HS-5 (cell line): ENCODE results near the gene HASPIN.

Experiments
- DNase-seq: peaks from one replicate; pipeline ENCODE4 v3.0.0-alpha.2; 2012; ENCODE audit warnings: low read depth

HASPIN gene

GRCh38 chr17:3738562-3739295 lies 15.0 kb downstream of the HASPIN start:
- DNase-seq: no peak

- no peak for DNase-seq
These were observed 15.9 kb downstream of the HASPIN start for GRCh38 chr17:3739422-3740124.

GRCh38 chr17:3740611-3741073 lies 16.9 kb downstream of the HASPIN start:
- no peak for DNase-seq

GRCh38 chr17:3744014-3744413 lies 20.3 kb downstream of the HASPIN start:
- DNase-seq: no peak

GRCh38 chr17:3745071-3745470 lies 21.4 kb downstream of the HASPIN start:
- DNase-seq: no peak

GRCh38 chr17:3747805-3748204 lies 24.1 kb downstream of the HASPIN start:
- DNase-seq: no peak

- DNase-seq: no peak
These were observed 24.9 kb downstream of the HASPIN start for GRCh38 chr17:3748576-3748975.

- no peak for DNase-seq
These were observed 26.6 kb downstream of the HASPIN start for GRCh38 chr17:3750296-3750695.

GRCh38 chr17:3750926-3751325 lies 27.2 kb downstream of the HASPIN start:
- no peak for DNase-seq

- DNase-seq: no peak
These were observed 28.1 kb downstream of the HASPIN start for GRCh38 chr17:3751836-3752235.

GRCh38 chr17:3753624-3754023 lies 29.9 kb downstream of the HASPIN start:
- no peak for DNase-seq

- no peak for DNase-seq
These were observed 30.4 kb downstream of the HASPIN start for GRCh38 chr17:3754066-3754457.

GRCh38 chr17:3754458-3755334 lies 31.0 kb downstream of the HASPIN start:
- no peak for DNase-seq

GRCh38 chr17:3755335-3756030 lies 31.8 kb downstream of the HASPIN start:
- DNase-seq: no peak

- DNase-seq: no peak
These were observed 36.0 kb downstream of the HASPIN start for GRCh38 chr17:3759597-3760216.

GRCh38 chr17:3761036-3761917 lies 37.6 kb downstream of the HASPIN start:
- no peak for DNase-seq

GRCh38 chr17:3761918-3762380 lies 38.2 kb downstream of the HASPIN start:
- no peak for DNase-seq

- no peak for DNase-seq
These were observed 39.4 kb downstream of the HASPIN start for GRCh38 chr17:3762922-3763776.

GRCh38 chr17:3763777-3764170 lies 40.1 kb downstream of the HASPIN start:
- DNase-seq: no peak
